Measurements from ENCODE around the gene RPRD2.
"Not testable (repeated sequence)": the region's sequence is repeated elsewhere in the genome, so short reads cannot be mapped to it uniquely, and the experiment has no call there.

RPRD2 gene

GRCh38 chr1:150389650-150390049, 25.7 kb downstream of the RPRD2 start:
- DNase-seq = no peak

- no peak for DNase-seq
Observed at GRCh38 chr1:150392627-150393026, 28.7 kb downstream of the RPRD2 start.

GRCh38 chr1:150395115-150395514, 31.2 kb downstream of the RPRD2 start:
- not testable (repeated sequence) for DNase-seq

DNA sequence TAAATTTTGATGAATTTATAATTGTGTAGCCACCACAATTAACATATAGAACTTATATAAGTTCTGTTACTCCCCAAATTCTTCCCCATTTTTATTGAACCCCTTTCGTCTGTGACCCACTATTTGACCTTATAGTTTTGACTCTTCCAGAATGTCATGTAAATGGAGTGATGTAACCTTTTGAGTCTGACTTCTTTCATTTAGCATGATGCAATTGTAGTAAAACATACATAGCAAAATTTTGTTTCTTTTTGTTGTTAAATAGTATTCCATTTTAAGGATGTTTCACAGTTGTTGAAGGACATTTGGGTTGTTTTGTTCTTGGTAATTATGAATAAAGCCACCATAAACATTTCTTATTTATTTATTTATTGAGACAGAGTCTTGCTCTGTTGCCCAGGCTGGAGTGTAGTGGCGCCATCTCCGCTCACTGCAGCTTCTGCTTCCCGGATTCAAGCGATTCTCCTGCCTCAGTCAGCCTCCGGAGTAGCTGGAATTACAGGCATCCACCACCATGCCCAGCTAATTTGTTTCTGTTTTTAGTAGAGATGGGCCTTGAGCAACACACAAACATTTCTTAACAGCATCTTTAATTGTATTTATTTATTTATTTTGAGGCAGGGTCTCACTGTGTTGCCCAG, 33.6 kb downstream of the RPRD2 start:
- DNase-seq = no peak

- DNase-seq = no peak
Observed at GRCh38 chr1:150404465-150404864, 40.5 kb downstream of the RPRD2 start.

GRCh38 chr1:150405660-150406059, 41.7 kb downstream of the RPRD2 start:
- DNase-seq = no peak

DNA sequence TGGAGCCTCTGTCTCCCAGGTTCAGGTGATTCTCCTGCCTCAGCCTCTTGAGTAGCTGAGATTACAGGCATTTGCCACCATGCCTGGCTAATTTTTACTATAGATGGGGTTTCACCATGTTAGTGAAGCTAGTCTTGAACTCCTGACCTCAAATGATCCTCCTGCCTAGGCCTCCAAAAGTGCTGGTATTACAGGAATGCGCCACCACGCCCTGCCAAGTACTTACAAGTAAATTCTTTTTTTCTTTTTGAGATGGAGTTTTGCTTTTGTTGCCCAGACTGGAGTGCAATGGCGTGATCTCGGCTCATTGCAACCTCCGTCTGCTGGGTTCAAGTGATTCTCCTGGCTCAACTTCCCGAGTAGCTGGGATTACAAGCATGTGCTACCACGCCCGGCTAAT, 42.5 kb downstream of the RPRD2 start:
- no peak for DNase-seq

- no peak for DNase-seq
Observed at GRCh38 chr1:150407330-150407729, 43.4 kb downstream of the RPRD2 start.

DNA sequence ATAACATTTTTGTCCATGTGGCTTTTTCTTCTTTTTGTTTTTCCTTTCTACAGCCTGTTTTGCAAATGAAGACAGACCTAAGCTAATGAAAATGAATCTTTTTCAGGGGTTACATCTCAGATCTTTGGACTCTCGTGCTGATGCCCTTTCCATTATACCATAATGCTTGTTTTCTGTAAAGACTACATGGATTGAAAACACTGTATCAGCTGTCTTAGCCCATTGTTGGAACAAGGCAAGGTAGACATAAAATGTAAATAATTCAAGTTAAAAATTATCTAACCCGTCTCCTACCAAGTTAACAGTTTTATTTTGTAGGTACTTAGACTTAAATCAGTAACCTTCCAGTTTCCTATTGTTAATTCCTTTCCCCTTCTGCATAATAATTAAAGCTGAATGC, 44.9 kb downstream of the RPRD2 start:
- no peak for DNase-seq

- DNase-seq = no peak
Observed at GRCh38 chr1:150409504-150410362, 45.8 kb downstream of the RPRD2 start.

DNA sequence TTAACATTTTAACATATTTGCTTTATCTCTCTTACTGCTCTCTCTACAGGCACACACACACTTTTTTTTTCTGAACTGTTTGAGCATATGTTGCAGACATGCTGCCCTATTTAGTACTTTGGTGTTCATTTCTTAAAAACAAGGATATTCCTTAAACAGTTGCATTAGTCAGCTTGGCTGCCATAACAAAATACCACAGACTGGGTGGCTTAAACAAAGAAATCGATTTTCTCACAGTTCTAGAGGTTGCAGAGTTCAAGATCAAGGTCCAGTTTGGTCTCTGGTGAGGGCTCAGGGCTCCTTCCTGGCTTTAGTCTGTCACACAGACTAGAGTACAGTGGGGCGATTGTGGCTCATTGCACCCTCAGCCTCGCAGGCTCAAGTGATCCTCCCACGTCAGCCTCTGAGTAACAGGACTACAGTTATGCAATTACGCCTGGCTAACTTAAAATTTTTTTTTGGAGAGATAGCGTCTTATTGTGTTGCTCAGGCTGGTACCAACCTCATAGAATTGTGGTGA, 46.7 kb downstream of the RPRD2 start:
- no peak for DNase-seq

- no peak for DNase-seq
Observed at GRCh38 chr1:150414592-150414991, 50.6 kb downstream of the RPRD2 start.

GRCh38 chr1:150415800-150416199, 51.9 kb downstream of the RPRD2 start:
- no peak for DNase-seq

DNA sequence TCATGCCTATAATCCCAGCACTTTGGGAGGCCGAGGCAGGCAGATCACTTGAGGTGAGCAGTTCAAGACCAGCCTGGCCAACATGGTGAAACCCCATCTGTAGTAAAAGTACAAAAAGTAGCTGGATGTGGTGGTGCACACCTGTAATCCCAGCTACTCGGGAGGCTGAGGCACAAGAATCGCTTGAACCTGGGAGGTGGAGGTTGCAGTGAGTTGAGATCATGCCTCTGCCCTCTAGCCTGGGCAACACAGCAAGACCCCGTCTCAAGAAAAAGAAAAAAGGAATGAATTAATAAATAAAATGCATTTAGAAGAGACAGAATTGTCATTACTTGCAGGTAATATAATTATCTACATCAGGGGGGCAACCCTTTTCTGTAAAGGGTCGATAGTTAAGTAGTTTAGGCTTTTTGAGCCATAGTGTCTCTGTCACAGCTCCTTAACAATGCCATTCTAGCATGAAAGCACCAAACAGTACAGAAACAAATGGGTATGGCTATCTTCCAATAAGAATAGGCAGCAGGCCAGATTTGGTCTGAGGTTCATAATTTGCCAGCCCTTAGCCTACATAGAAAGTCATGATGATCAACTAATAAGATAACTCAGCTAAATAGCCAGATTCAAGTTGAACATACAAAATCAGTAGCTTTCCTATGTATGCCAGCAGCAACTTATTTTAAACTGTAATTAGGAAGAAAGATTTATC, 56.8 kb downstream of the RPRD2 start:
- DNase-seq = no peak

- DNase-seq = no peak
Observed at GRCh38 chr1:150422541-150422940, 58.6 kb downstream of the RPRD2 start.

DNA sequence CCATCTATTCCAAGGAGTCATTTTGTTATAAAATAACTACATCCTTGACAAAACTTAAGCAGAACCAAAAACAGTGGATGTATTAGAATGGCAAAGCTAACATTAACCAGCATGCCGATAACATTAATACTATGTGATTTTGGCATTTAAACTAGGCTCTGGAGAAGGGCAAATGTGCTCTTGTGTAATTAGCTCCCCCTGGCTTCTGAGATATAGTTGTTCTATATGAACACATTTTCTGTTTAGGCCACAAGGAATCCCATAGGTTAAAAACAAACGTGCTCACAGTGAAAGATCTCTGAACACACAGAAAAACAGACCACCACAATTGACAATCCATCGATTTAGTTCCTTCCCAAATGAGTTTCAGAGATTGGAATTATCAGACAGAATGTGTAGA, 65.9 kb downstream of the RPRD2 start:
- no peak for DNase-seq

- DNase-seq = no peak
Observed at GRCh38 chr1:150441121-150441520, 77.2 kb downstream of the RPRD2 start.

DNA sequence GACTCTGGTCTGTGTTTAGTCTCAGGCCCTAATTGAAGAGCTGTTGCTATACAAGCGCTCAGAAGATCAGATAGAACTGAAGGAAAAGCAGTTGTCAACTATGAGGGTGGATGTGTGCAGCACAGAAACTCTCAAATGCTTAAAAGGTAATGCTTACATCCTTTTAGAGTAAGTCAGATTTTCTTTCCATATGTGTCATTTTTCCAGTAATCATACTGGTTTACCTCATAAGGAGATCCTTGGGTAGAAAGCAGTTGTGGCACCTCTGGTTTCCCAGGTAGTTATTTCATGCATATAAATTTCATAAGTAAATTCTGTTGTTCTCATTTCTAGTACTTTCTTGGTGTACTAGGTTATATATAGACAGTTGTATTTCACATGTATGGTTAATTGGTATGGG, 80.3 kb downstream of the RPRD2 start:
- no peak for DNase-seq

DNA sequence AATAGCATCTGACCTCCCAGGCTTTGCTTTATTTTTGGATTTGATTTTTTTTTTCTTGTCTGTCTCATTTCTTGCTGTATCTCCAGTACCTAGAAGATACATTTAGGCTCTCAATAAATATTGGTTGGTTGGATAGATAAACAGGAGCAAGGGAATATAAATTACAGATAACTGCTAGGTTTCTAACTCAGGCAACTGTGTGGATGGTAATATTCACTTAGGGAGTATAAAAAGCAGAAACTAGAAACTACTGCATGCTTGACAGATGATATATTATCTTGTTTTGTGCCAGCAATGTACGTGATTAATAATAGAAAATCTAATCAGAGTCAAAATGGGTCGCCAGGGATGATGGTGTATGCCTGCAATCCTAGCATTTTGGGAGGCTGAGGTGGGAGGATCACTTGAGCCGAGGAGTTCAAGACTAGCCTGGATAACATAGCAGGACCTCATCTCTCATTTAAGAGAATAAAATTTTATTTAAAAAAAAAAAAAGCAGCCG, 92.2 kb downstream of the RPRD2 start:
- no peak for DNase-seq

- DNase-seq = peak; percentile 61
Observed at GRCh38 chr1:150464422-150464826, 100.5 kb downstream of the RPRD2 start.

- no peak for DNase-seq
Observed at GRCh38 chr1:150466964-150467363, 103.0 kb downstream of the RPRD2 start.

GRCh38 chr1:150469291-150469690, 105.3 kb downstream of the RPRD2 start:
- no peak for DNase-seq

DNA sequence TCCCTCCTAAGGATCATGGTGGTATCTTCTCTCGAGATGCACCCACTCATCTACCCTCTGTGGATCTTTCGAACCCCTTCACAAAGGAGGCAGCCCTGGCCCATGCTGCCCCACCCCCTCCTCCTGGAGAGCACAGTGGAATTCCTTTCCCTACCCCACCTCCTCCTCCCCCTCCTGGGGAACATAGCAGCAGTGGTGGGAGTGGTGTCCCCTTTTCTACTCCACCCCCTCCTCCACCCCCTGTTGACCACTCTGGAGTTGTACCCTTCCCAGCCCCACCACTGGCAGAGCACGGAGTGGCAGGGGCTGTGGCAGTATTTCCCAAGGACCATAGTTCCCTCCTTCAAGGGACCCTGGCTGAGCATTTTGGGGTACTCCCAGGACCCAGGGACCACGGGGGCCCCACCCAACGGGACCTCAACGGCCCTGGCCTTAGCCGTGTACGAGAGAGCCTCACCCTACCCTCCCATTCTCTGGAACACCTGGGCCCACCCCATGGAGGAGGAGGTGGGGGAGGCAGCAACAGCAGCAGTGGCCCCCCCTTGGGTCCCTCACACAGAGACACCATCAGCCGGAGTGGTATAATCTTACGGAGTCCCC, 108.8 kb downstream of the RPRD2 start:
- no peak for DNase-seq
